Mucosa of rectum (tissue), 2 donors: ENCODE measurements around the gene EIF4H.
A peak's percentile ranks its signal among the peaks of the same experiment; 100 is the strongest.

Experiments
- H3K27ac ChIP-seq, 2 donors: one replicate each; pipeline ENCODE4 v1.7.0; 2013; ENCODE audit warnings: inconsistent platforms in 2 of 2, low read depth in 2 of 2, low read length in 2 of 2
- H3K27me3 ChIP-seq, 2 donors: one replicate each; pipeline ENCODE4 v1.7.0; 2013; ENCODE audit warnings: low read length in 2 of 2; ENCODE audit not compliant: control insufficient read depth in 2 of 2, insufficient read depth in 2 of 2
- H3K36me3 ChIP-seq, 2 donors: one replicate each; pipeline ENCODE4 v1.7.0; 2013; ENCODE audit warnings: low read length in 2 of 2; ENCODE audit not compliant: control insufficient read depth in 2 of 2, insufficient read depth in 2 of 2
- H3K4me1 ChIP-seq, 2 donors: one replicate each; pipeline ENCODE4 v1.7.0; 2013; ENCODE audit warnings: low read length in 2 of 2, mild to moderate bottlenecking in 1 of 2; ENCODE audit not compliant: control insufficient read depth in 2 of 2, insufficient read depth in 2 of 2
- H3K4me3 ChIP-seq, 2 donors: one replicate each; pipeline ENCODE4 v1.7.0; 2013; ENCODE audit warnings: low read length in 2 of 2
- H3K9ac ChIP-seq, 2 donors: one replicate each; pipeline ENCODE4 v1.7.0; 2013; ENCODE audit warnings: low read length in 2 of 2, low read depth in 1 of 2, mild to moderate bottlenecking in 1 of 2
- H3K9me3 ChIP-seq, 2 donors: one replicate each; pipeline ENCODE4 v1.7.0; 2013; ENCODE audit warnings: low read length in 2 of 2; ENCODE audit not compliant: control insufficient read depth in 2 of 2
- donor health status: healthy.
- donor health status: Normal muscosa, but diverticular disease.

EIF4H gene

DNA sequence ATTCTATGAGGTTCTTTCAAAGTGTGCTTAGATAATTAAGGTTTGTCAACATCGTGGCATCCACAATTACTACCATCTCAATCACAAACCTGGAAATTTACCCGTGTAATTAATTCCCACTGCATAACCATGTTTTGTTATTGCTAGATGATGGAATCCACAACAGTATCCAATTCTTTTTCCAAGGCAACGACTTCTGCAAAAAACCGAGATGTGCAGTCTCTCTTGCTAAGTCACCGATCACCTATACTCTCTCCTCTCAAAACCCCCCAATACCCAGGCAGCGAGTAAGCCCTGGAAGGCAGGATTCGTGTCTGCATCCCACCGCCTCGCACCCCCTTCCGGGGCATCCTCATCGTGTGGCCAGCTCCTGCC lies 678 bp upstream of the EIF4H start:
- H3K36me3 ChIP-seq: peaks cover under 1 to 7% of the 10 kb centered on the region in 2 donors
- H3K4me3 ChIP-seq: peak overlapping the region; percentile 62 to 80
- H3K9me3 ChIP-seq: no peaks in the 10 kb centered on the region
- H3K27ac ChIP-seq: peak overlapping the region; percentile 89 to 98
- peaks cover 21 to 27% of the 10 kb centered on the region in 2 donors for H3K4me1 ChIP-seq
- no peaks in the 10 kb centered on the region for H3K27me3 ChIP-seq
- H3K9ac ChIP-seq: peak overlapping the region; percentile 94 to 98

GRCh38 chr7:74174606-74175082 lies 488 bp downstream of the EIF4H start:
- H3K9ac ChIP-seq: peak overlapping the region; percentile 94 to 98
- no peaks in the 10 kb centered on the region for H3K27me3 ChIP-seq
- peak overlapping the region; percentile 62 to 93 for H3K4me3 ChIP-seq
- no peaks in the 10 kb centered on the region for H3K9me3 ChIP-seq
- H3K27ac ChIP-seq: peak overlapping the region; percentile 89 to 98
- H3K36me3 ChIP-seq: peaks cover 7 to 13% of the 10 kb centered on the region in 2 donors
- peaks cover 27 to 31% of the 10 kb centered on the region in 2 donors for H3K4me1 ChIP-seq

DNA sequence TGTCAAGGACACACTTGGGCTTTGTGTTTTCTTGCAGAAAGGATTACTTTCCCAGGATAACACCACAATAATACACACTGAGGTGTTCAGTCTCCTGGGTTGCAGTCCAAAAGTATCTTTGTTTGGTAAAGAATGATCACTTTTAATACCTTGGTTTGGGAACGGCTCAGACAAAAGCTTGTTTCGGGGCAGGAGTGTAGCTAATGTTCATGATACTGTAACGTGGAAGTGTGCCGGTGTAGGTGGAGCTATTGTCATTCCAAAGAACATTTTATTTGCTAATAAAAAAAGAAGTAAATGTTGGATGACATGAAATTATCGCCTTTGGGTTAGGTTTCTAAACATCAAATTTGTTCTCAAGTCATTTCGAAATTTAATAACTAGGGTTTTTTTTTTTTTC lies 1.2 kb downstream of the EIF4H start:
- H3K27ac ChIP-seq: peak overlapping the region; percentile 89 to 98
- no peaks in the 10 kb centered on the region for H3K9me3 ChIP-seq
- H3K27me3 ChIP-seq: no peaks in the 10 kb centered on the region
- H3K36me3 ChIP-seq: peaks cover 7 to 14% of the 10 kb centered on the region in 2 donors
- peaks cover 28 to 31% of the 10 kb centered on the region in 2 donors for H3K4me1 ChIP-seq
- H3K9ac ChIP-seq: peak overlapping the region; percentile 94 to 98
- H3K4me3 ChIP-seq: peak overlapping the region; percentile 62 to 93

- Histone ChIP-seq H3K27me3 (no peaks in the 10 kb centered on the region), H3K4me1 (peaks cover 35 to 37% of the 10 kb centered on the region in 2 donors), H3K9ac (no peak overlapping the region), H3K36me3 (peaks cover 7 to 18% of the 10 kb centered on the region in 2 donors), H3K4me3 (peak overlapping the region in 1 of 2 donors; percentile 28), H3K27ac (no peak overlapping the region), H3K9me3 (no peaks in the 10 kb centered on the region)
Measured at GRCh38 chr7:74176555-74176954, 2.4 kb downstream of the EIF4H start.

- Histone ChIP-seq H3K4me3 (no peak overlapping the region), H3K36me3 (peaks cover 7 to 18% of the 10 kb centered on the region in 2 donors), H3K9me3 (no peaks in the 10 kb centered on the region), H3K4me1 (peaks cover 40 to 45% of the 10 kb centered on the region in 2 donors), H3K27me3 (no peaks in the 10 kb centered on the region), H3K27ac (no peak overlapping the region), H3K9ac (no peak overlapping the region)
Measured at GRCh38 chr7:74178632-74179031, 4.5 kb downstream of the EIF4H start.

DNA sequence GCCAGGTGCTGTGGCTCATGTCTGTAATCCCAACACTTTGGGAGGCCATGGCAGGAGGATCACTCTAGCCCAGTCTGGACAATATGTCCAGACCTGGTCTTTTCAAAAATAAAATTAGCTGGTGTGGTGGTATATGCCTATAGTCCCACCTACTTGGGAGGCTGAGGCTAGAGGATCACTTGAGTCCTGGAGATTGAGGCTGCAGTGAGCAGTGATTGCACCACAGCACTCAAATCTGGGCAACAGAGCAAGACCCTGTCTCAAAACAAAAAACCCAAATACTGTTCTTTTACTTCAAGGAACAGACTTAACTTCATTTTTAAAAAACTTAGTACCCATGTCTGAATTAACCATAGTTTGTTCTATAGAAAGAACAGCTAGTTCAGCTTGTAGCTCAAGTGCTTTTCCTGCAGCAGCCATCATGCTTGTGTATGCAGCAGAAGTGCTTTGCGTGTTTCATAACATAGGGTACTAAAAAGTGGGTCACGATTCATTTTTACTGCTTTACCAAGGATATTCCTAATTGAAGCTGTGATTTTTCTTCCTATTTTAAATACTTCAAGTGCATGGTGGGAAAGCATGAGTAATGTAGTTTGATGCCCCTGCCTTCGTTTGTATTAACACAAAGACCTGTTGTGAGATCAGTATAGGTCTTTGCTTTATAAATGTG lies 5.9 kb downstream of the EIF4H start:
- Histone ChIP-seq H3K9me3 (no peaks in the 10 kb centered on the region), H3K27me3 (no peaks in the 10 kb centered on the region), H3K4me3 (no peak overlapping the region), H3K9ac (no peak overlapping the region), H3K36me3 (peaks cover 7 to 22% of the 10 kb centered on the region in 2 donors), H3K4me1 (peaks cover 45 to 49% of the 10 kb centered on the region in 2 donors), H3K27ac (no peak overlapping the region)

DNA sequence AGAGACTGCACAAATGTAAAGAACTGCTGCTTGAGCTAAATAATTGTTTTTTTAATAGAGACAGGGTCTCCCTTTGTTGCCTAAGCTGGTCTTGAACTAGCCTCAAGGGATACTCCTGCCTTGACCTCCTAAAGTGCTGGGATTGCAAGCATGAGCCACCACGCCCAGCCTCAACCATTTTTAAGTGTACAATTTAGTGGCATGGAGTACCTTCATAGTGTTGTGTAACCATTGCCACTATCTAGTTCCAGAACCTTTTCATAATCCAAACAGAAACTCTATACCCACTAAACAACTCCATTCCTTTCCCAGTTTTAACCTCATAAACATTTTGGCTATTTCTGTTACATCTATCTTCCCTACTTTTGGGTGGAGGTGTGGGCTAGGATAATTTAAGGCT lies 6.7 kb downstream of the EIF4H start:
- peaks cover 7 to 23% of the 10 kb centered on the region in 2 donors for H3K36me3 ChIP-seq
- no peak overlapping the region for H3K9ac ChIP-seq
- H3K4me1 ChIP-seq: peaks cover 42% of the 10 kb centered on the region in 2 donors
- no peaks in the 10 kb centered on the region for H3K27me3 ChIP-seq
- no peak overlapping the region for H3K4me3 ChIP-seq
- H3K27ac ChIP-seq: no peak overlapping the region
- H3K9me3 ChIP-seq: no peaks in the 10 kb centered on the region

DNA sequence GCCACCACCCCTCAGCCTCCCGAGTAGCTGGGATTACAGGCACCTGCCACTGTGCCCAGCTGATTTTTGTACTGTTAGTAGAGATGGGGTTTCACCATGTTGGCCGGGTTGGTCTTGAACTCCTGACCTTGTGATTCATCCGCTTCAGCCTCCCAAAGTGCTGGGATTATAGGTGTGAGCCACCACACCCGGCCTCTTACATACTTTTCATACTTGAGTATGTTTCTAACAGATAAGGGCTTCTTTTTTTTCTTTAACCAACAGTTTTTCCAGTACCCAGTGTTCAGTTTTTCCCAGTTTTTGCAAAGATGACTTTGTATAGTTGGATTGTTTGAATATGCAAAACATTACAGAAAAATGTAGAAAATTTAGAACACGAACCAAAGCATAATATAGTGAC lies 7.7 kb downstream of the EIF4H start:
- peaks cover 7 to 21% of the 10 kb centered on the region in 2 donors for H3K36me3 ChIP-seq
- no peaks in the 10 kb centered on the region for H3K27me3 ChIP-seq
- H3K27ac ChIP-seq: no peak overlapping the region
- no peak overlapping the region for H3K9ac ChIP-seq
- peaks cover 34 to 35% of the 10 kb centered on the region in 2 donors for H3K4me1 ChIP-seq
- no peaks in the 10 kb centered on the region for H3K9me3 ChIP-seq
- H3K4me3 ChIP-seq: no peak overlapping the region

DNA sequence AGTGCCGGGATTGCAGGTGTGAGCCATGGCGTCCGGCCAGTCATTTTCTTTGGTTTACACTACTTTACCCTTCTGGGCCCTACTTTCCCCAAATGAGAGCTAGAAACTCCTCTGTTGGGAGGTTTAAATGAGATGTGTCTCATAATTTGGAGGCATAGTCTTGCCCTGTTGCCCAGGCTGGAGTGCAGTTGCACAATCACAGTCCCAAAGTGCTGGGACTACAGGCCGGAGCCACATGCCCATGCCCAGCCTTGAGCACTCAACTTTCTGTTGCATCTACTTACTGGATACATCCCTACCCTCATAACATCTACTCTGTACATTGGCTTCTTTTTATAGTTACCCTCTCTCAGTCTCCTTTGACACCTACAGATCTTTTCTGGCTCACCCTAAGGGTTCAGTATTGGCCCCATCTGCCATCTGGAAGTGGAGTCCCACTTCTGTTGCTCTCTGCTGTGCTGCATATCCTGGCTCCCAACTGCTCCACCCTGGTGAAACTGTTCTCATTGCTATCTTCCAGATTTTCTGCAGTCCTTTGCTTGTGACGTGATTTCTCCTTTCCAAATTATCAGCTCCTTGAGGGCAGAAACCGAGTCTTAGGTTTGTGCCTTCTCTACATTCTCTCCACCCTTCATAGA lies 8.4 kb downstream of the EIF4H start:
- H3K4me1 ChIP-seq: peaks cover 33 to 35% of the 10 kb centered on the region in 2 donors
- H3K36me3 ChIP-seq: peaks cover 7 to 26% of the 10 kb centered on the region in 2 donors

GRCh38 chr7:74183142-74183541 lies 9.0 kb downstream of the EIF4H start:
- H3K27ac ChIP-seq: peak overlapping the region in 1 of 2 donors; percentile 28
- H3K36me3 ChIP-seq: peaks cover 12 to 28% of the 10 kb centered on the region in 2 donors
- H3K9me3 ChIP-seq: no peaks in the 10 kb centered on the region
- peak overlapping the region in 1 of 2 donors; percentile 13 for H3K9ac ChIP-seq
- H3K27me3 ChIP-seq: no peaks in the 10 kb centered on the region
- H3K4me3 ChIP-seq: no peak overlapping the region
- H3K4me1 ChIP-seq: peaks cover 33 to 35% of the 10 kb centered on the region in 2 donors

More for the DNA sequence above, 8.4 kb downstream of the EIF4H start:
- no peaks in the 10 kb centered on the region for H3K27me3 ChIP-seq
- peak overlapping the region in 1 of 2 donors; percentile 28 for H3K27ac ChIP-seq
- no peak overlapping the region for H3K4me3 ChIP-seq
- no peaks in the 10 kb centered on the region for H3K9me3 ChIP-seq
- H3K9ac ChIP-seq: peak overlapping the region in 1 of 2 donors; percentile 13
